Measurements from ENCODE around the gene ROR2. TPM values are rescaled to one million over a fixed set of nuclear protein-coding genes. Genes with fewer than 3 reads are reported as not detected.

The ROR2 gene
- polyA plus RNA-seq, 3 donors, result 14.1 to 17.3 (median 14.2) TPM

DNA sequence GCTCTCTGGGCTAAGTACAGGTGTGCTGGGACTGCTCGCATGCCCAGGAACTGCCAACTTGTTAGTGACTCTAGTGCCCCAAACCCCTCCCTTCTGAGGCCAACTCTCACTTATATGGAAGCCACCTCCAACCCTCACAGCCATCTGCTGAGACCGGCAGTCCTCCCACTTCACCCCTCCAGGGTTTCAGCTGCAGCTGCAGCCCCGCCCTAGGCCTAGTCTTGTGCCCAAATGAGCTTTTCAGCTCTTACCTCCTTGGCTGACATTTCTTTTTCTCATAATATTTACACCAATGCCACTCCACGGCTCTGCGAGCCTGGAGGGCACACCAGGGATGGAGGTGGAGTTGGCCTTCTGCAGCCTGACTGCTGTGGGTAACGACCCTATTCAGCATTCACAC lies 166.6 kb downstream of the ROR2 start:
- DNase-seq (ENCODE audit: low read depth in 3 of 3, low spot score in 2 of 3), result no peak

DNA sequence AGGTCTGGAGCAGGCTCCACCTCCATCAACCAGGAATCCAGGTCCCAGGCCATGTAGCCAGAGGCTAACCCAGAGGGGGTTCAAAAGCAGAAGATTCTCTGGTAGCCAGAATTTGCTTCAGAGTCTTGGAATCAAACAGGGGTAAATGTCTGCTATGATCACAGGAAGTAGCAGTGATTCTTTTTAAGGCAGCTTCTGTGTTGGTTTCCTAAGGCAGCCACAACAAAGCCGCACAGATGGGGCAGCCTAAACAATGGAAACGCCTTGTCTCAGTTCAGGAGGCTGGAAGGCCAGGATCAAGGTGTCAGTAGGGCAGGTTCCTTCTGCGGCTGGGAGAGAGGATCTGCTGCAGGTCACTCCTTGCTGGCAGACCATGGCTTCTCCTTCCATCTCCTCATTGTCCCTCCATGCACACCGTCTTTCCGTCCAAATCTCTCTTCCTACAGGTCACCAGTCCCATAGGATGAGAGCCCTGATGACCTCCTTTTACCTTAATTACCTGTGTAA lies 167.3 kb downstream of the ROR2 start:
- no peak for DNase-seq (ENCODE audit: low read depth in 3 of 3, low spot score in 2 of 3)

DNA sequence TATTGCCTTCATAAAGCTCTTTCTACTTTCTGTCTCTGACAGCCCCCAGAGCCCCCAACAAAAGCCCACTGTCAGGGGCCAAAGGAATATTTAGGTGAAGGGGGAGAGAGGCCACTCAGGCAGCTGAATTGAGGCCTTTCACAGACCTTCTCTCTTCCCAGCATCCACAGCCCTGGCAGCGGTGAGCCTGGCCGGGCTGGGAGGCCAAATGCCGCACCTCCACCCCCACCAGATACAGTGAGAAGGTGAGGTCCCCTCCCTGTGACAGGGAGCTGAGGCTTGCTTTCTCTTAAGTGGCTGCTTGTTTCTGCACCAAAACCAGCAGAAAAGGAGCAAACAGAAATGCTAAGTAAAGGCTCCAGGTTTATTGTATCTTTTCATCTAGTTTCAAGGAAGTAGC lies 168.1 kb downstream of the ROR2 start:
- no peak for DNase-seq (ENCODE audit: low read depth in 3 of 3, low spot score in 2 of 3)

DNA sequence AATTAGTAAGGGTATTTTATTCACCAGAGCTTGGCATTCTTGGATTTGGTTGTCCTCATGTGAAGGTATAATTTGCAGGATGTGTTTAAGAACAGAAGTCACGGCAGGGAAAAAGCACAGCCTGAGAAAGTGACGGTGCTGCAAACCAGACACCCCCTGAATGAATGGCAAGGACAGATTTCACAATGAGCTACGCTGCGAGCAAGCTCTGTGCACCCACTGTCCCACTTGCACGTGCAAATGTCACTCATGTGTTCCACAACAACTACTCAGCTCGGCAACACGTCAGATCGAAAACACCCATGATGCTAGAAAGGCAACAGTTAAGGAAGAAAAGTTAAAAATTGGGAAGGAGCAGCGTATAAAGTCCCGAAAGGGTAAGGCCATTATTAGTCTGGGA lies 168.9 kb downstream of the ROR2 start:
- no peak for DNase-seq (ENCODE audit: low read depth in 3 of 3, low spot score in 2 of 3)

DNA sequence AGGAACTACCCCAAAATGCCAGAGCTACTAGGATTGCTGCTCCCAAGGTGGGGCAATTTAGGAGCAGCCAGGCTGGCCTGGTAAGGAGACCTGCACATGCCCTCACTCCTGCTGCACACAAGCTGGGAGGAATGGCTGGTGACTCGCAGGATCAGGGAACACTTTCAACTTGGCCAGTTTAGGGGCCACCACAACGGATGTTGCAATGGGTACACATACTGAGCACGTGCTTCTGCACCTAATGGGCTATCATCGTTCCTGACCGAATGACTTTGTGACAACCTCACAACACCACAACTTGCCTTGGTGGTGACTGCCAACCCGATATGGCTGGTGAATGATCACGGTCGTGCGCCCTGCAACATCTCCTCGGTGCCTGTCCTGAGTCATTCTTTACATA lies 172.0 kb downstream of the ROR2 start:
- DNase-seq (ENCODE audit: low read depth in 3 of 3, low spot score in 2 of 3), result no peak

DNA sequence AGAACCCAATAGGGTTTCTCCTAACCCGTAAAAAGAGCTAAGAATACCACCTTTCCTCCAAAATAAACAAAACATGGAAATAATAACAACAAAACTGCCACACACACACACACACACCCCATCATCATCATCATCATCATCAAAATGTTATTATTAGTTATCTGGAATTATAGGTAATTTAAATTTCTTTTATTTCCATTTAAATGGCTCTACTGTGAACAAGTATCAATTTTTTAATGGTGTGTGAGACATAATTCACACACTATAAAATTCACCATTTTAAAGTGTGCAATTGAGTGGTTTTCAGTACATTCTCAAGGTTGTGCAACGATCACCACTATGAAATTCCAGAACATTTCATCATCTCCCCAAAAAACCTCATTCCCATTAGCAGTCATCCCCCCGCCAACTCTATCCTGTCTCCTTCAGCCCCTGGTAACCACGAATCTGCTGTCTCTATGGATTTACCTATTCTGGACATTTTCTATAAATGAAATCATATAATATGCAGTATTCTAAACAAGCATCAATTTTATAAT lies 172.7 kb downstream of the ROR2 start:
- no peak for DNase-seq (ENCODE audit: low read depth in 3 of 3, low spot score in 2 of 3)

DNA sequence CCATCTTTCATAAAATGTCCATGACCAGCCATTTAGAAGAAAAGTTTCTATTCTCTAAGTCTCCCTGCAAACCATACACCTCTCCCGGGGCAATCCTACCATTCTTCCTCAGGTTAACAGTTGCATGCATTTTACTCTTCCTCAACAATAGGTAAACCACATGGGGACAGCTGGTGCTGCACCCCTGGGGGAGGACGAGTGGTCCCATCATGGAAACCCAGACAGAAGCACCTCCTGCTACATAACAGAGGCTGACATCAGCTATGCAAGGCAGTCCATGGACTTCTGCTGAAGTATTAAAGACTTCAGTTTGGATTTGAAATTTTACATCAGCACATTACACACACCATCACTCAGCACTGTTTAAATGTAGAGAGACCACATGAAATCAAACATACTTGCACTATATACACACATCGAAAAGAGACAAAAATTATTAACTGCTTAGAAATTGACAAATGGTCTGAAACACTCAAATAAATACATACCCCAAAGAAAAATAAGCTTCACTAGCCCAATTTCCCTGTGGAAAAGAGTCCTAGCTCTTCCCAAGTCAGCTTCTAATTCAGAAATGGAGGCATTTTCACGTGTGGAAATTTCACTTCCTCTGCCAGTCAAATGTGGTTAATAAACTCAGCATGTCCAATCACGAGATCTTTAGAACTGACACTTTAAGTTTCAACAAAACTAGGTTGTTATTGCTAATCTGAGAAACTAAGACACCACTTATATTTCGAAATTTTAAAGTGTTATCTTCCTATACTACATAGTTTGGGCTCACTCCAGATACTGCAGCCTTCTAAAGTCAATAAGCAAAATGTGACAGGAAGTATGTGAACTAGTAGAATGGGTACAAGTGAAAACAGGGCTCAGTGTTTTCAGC lies 173.4 kb downstream of the ROR2 start:
- no peak for DNase-seq (ENCODE audit: low read depth in 3 of 3, low spot score in 2 of 3)

DNA sequence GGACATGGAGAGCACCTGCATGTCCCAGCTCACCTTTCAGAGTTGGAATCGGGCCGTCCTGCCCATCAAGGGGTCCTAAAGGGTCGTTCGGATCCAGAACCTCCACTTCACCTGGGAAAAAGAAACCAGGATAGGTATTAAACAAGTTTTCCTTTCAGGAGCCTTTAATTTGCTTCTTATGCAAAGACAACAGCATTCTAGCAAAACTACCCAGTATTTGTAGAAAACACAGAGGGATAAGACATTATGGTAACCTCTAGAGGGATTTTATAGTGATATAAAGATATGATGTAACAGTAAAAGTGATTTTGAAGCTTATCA lies 174.4 kb downstream of the ROR2 start:
- no peak for DNase-seq (ENCODE audit: low read depth in 3 of 3, low spot score in 2 of 3)

DNA sequence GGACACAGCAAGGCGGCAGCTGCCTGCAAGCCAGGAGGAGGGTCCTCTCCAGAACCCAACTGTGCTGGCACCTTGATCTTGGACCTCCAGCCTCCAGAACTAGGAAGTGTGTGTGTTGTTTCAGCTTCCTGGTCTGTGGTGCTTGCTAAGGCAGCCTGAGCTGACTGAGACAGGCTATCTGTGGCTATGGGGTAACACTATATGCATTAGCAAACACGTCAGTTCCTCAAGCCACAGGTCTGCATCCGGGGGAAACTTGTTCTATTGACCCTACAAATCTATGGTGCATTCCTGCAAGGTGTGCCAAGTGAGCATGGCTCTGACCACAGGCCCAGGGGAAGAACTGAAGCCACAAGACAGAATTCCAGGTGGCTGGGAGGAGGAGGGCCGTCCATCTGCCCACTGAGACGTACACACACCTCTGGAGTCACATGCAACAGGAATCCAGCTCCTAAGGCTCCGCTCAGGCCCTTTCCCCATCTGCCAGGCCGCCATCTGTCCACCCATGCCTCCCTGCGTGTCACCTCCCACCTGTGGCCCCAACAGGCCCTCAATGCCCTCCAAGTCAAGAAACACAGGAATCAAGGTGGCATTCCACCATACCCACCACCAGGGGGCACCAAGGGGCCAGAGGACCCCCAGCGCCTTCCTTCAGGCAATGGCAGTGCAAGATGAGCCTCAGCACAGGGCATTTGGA lies 174.9 kb downstream of the ROR2 start:
- peak in 1 of 3 donors; percentile 44 for DNase-seq (ENCODE audit: low read depth in 3 of 3, low spot score in 2 of 3)

DNA sequence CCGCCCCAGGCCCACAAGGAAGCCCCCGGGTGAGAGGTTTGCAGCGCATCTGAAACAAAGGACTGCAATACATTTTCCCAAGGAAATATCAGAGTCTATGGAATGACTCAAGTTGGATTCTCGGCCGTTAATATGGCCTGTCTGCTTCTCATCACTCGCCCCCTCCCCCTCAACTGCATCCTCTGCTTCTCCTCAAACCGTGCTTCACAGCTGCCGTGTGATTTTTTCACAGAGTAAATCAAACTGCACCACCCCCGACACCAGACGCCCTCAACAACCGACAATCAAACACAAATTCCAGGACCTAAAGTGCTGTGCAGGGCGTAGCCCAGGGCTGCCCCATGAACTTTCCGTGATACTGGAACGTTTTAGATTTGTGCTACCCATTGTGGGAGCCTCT lies 176.9 kb downstream of the ROR2 start:
- DNase-seq (ENCODE audit: low read depth in 3 of 3, low spot score in 2 of 3), result no peak

DNA sequence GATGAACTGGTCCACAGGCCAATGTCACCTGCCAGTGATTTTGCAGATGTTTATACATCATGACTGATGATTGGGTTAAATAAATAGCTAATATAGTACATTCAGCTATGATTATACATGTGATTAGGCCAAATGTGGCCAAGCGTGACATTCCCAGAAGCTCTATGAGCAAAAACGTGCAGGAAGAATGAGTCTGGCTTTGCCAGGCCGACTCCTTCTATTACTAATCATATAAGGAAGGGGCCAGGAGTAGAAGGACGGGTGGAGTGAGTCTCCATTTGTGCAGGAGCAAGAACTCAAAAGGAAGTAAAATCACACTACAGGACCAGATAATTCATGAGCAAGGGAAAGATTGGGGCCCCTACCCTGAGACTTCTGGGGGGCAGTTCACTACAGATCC lies 178.2 kb downstream of the ROR2 start:
- DNase-seq (ENCODE audit: low read depth in 3 of 3, low spot score in 2 of 3), result no peak

DNA sequence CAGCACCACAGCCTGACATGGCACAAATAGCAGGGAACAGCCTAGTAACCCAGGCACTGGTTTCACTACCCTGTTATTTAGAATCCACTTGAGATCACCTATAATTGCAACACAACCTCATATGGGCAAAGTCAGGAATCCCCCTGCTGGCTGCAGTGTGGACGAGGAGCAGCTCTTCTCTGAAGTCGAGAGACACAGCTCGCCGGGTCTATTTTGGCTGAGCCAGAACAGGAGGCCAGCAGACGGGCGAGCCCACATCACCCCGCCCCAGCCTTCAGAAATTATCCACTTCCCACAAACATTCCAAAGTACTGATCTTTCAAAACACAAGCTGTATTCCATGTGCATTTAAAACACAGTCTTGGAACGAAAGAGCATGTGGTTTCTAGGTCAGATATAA lies 179.0 kb downstream of the ROR2 start:
- DNase-seq (ENCODE audit: low read depth in 3 of 3, low spot score in 2 of 3), result no peak

DNA sequence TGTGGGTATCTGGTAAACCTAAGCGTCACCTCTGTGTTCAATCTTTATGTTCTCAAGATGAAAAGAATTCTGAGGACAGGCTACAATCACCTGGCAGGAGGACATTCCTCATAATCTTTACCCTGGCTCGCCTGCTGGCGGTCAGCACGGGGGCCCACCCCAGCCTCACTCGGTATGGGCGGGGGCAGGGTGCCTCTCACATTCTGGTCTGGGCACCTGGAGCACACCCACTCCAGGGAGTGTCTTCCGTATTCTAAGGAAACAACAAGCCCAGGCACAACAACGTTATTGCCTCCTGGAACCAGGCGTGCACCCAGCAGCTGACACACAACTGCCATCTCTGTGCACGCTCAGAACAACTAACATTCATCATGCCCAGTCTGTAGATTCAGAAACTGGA lies 179.8 kb downstream of the ROR2 start:
- DNase-seq (ENCODE audit: low read depth in 3 of 3, low spot score in 2 of 3), result no peak

DNA sequence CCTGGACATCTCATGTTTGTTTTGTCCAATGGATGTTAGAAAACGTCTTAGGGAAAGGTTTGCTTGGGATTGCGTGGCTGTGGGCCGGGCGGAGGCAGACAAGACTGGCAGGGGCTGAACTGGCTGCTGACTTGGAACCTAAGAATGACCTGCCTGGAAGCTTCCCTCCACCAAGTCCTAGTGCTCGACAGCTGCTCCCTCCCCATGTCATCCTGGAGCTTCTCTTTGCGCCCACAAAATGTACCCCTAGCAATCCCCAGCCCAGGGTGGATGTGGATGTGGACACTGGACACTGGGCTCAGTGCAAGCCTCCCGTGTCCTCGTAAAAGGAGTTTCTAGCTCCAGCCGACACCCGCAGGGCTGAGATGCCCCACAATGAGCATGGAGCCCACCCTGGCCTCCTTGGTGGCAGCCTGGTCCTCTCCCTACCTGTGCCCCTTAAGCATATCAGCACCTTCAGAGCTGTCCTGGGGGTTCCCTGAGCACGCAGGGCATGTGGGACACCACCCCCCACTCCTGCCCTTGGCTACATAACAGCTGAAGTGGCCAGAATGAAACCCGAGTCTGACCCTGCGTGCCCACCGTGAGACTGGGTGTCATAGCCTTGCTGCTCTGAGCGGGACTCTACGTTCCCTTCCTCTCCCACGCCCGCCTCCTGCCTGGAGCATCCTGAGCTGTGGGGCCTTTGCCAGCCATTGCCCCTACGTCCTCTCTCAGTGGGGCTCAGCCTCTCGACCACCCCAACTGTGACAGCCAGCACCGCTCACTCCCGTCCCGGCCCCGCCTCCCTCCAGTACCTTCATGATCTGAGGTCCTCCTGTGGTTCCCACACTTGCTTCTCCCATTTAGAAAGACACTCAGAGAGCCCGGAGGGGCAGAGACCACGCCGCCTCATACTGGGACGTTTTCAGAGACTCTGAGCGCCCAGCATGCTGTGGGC lies 180.8 kb downstream of the ROR2 start:
- no peak for DNase-seq (ENCODE audit: low read depth in 3 of 3, low spot score in 2 of 3)

DNA sequence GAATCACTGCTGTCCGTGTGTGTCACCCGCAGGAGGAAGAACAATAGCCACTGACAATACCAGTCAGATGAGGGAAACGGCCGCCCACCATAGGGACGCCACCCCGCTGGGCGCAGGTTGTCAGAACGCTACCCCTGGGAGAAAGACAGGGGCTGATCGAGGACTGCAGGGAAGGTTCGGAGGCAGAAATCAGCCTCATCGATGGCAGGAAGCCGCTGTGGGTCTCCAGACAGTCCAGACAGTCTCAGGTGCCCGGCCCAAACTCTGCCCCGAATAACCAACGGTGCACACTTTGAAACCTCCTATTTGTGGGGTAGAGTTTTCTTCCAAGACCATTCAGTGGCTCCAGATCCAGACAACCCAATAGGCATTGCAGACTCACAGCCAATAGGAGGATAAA lies 181.5 kb downstream of the ROR2 start:
- no peak for DNase-seq (ENCODE audit: low read depth in 3 of 3, low spot score in 2 of 3)

DNA sequence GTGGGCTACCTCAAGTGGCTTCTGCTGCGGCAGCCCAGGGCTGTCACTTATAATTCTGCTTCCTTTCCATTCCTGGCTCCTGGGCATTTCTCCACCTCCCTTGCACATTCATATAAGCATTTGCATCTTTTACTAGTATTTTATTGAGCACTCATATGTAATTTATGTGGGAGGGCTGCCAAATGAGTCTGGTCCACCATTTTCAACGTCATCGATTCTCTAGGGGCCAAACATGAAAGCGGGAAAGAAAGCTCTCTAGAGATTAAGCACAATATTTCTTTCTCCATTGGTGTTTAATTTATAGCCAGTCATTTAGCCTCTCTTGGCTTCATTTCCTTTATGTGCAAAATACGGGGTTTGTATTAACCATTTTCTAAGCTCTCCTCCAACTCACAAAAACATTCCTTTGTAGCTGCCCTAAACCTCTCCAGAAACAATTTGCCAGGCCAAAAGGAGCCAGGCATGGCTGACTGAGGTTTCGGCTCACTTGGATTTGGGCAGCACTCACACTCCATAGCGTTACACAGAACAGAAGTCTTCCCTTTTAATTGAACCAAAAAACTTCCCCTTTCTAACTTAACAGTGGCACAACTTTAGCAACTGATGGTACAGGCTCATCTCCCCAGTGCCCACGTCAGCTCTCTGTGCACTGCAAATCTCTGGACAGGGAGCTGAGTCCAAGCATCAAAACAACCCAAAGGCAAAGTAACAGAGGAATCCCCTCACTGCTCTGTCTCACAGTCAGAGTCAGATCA lies 183.5 kb downstream of the ROR2 start:
- DNase-seq (ENCODE audit: low read depth in 3 of 3, low spot score in 2 of 3), result no peak

DNA sequence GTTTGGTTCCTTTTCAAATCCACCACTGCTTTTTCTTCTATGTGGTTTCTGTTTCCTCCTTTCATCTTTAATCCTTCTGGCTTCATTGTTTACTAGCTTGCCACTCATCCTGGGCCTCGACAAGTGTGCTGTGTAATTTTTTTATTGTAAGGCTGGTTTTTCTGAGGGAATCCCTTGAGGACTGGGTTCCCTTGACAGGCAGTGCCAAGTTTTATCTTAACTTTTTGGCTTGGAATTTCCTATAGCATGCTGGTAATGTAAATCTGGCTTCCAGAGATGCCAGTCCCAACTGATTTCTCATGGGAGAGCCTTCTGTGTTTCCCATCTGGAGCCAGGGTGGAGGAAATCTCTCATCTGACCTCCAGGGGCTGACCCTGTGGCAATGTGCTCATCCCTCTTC lies 184.7 kb downstream of the ROR2 start:
- no peak for DNase-seq (ENCODE audit: low read depth in 3 of 3, low spot score in 2 of 3)

DNA sequence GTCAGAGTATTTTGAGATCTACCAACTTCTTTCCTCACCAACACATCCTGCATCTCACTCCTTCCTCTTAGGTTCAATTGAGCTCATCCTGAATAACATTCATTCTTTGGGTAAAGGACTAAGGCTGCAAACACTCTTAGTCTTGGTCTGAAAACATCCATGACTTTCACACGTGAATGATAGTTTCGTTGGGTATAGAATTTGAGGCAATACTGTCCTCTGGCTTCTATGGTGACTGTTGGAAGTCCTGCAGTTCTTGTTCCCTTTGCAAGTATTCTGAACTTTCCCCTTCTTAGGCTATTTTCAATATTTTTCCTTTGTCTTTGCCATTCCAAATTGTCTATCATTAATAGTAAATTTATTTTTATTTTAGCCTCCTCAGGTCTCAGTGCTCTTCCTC lies 185.4 kb downstream of the ROR2 start:
- no peak for DNase-seq (ENCODE audit: low read depth in 3 of 3, low spot score in 2 of 3)

DNA sequence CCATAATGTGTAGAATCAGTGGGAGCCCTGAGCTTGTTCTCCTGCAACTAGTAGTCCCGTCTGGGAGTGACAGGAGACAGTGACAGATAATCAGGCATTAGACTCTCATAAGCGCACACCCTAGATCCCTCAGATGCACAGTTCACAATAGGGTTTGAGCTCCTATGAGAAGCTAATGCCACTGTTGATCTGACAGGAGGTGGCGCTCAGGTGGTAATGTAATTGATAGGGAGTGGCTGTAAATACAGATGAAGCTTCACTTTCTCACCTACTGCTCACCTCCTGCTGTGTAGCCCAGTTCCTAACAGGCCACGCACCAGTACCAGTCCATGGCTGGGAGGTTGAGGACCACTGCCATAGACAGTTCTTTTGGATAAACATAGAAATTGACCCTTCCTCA lies 188.7 kb downstream of the ROR2 start:
- DNase-seq (ENCODE audit: low read depth in 3 of 3, low spot score in 2 of 3), result no peak

DNA sequence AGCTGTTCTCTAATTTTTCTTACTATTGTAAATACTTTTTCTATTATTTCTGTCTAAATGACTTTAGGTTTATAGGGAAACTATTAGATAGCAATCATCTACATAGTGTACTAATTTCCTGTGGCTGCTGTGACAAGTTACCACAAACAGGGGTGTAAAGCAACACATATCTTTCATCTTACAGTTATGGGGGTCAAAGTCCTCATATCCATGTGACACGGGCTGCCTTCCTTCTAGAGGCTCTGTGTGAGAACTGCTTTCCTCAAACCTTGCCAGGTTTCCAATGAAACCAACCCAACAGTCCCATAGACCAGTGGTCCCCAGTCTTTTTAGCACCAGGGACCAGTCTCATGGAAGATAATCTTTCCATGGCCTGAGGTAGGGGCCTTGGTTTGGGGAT lies 189.1 kb downstream of the ROR2 start:
- no peak for DNase-seq (ENCODE audit: low read depth in 3 of 3, low spot score in 2 of 3)

All from right renal cortex interstitium (tissue), 3 donors.